ENCODE measurements around the gene WDPCP.

WDPCP gene

DNA sequence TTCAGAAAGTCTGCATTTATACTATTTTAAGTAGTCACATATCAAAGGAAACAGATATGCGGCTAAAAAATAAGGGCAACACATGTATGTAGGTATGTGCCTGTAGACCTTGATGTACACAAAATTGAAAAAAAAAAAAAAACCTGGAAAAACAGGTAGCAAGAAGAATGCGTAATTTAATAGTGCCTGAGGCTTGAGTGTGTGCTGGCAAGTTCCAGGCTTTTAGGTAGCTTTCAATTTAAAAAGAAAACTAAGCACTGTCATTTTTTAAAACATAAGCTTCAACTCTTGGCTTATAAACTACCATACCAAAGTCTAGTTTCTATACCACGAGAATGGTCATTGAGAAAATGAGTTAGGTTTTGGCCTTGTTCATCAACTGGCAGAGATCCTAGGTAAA, 465.4 kb downstream of the WDPCP start:
- TF ChIP-seq CTCF (IDR thresholded peaks at IDR 0.05; ENCODE audit: poor library complexity, severe bottlenecking), result no peak
- Histone ChIP-seq H3K36me3 (ENCODE audit: low read depth) (no peaks in the 10 kb centered on the region), H3K27me3 (ENCODE audit: insufficient read depth, poor library complexity, severe bottlenecking) (no peaks in the 10 kb centered on the region), H3K9me3 (ENCODE audit: severe bottlenecking) (no peaks in the 10 kb centered on the region), H3K4me1 (ENCODE audit: insufficient read depth, poor library complexity, severe bottlenecking) (peaks cover 7% of the 10 kb centered on the region), H3K4me3 (ENCODE audit: severe bottlenecking) (no peak overlapping the region), H3K27ac (ENCODE audit: poor library complexity, severe bottlenecking) (no peak overlapping the region)
- no peak for DNase-seq (ENCODE audit: low spot score)
- ATAC-seq (ENCODE audit: low read depth), result no peak

- no peaks in the 10 kb centered on the region for H3K9me3 ChIP-seq (ENCODE audit: severe bottlenecking)
- peaks cover 7% of the 10 kb centered on the region for H3K4me1 ChIP-seq (ENCODE audit: insufficient read depth, poor library complexity, severe bottlenecking)
- DNase-seq (ENCODE audit: low spot score) (no peak), ATAC-seq (ENCODE audit: low read depth) (no peak)
- H3K36me3 ChIP-seq (ENCODE audit: low read depth), result no peaks in the 10 kb centered on the region
- no peak overlapping the region for H3K4me3 ChIP-seq (ENCODE audit: severe bottlenecking)
- no peaks in the 10 kb centered on the region for H3K27me3 ChIP-seq (ENCODE audit: insufficient read depth, poor library complexity, severe bottlenecking)
- TF ChIP-seq CTCF (IDR thresholded peaks at IDR 0.05; ENCODE audit: poor library complexity, severe bottlenecking), result no peak
- H3K27ac ChIP-seq (ENCODE audit: poor library complexity, severe bottlenecking), result no peak overlapping the region
Measured at GRCh38 chr2:63121055-63121834, 467.0 kb downstream of the WDPCP start.

DNA sequence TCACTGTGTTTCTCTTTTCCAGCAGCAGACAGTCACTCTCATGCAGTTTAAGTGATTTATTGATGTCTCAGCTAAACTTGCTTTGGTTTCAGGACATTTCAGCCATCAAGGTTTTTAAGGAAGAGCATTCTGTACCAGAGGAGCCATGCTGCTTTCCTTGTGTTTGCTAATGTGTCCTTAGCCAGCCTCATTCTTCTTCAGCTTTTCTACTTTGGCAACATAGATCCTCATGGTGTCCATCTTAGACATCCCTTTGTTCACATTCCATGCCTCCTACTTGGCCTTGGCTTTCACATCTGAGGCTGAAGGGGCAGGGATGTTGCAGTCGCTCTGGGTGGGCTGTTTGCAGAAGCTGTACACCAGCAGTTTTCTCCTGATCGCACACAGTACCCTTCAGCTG, 469.5 kb downstream of the WDPCP start:
- Histone ChIP-seq H3K9me3 (ENCODE audit: severe bottlenecking) (no peaks in the 10 kb centered on the region), H3K27ac (ENCODE audit: poor library complexity, severe bottlenecking) (no peak overlapping the region), H3K27me3 (ENCODE audit: insufficient read depth, poor library complexity, severe bottlenecking) (no peaks in the 10 kb centered on the region), H3K4me1 (ENCODE audit: insufficient read depth, poor library complexity, severe bottlenecking) (peaks cover 4% of the 10 kb centered on the region), H3K36me3 (ENCODE audit: low read depth) (no peaks in the 10 kb centered on the region), H3K4me3 (ENCODE audit: severe bottlenecking) (no peak overlapping the region)
- DNase-seq (ENCODE audit: low spot score), result no peak
- no peak for TF ChIP-seq CTCF (IDR thresholded peaks at IDR 0.05; ENCODE audit: poor library complexity, severe bottlenecking)
- ATAC-seq (ENCODE audit: low read depth), result no peak

DNA sequence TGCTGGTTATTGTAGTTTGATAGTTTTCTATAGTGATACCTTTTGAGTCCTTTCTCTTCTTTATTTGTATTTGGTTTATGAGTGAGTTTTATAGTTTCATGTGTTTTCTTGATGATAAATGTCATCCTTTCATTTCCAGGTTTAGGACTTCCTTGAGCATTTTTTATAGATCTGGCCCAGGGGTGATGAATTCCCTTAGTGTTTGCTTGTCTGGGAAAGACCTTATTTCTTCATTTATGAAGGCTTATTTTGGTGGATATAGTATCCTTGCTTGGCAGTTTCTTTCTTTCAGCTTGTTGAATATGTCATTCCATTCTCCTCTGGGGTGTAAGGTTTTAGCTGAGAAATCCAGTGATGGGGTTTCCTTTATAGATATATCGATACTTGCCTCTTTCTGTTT, 483.8 kb downstream of the WDPCP start:
- no peak for TF ChIP-seq CTCF (IDR thresholded peaks at IDR 0.05; ENCODE audit: poor library complexity, severe bottlenecking)
- ATAC-seq (ENCODE audit: low read depth), result no peak
- no peak for DNase-seq (ENCODE audit: low spot score)

DNA sequence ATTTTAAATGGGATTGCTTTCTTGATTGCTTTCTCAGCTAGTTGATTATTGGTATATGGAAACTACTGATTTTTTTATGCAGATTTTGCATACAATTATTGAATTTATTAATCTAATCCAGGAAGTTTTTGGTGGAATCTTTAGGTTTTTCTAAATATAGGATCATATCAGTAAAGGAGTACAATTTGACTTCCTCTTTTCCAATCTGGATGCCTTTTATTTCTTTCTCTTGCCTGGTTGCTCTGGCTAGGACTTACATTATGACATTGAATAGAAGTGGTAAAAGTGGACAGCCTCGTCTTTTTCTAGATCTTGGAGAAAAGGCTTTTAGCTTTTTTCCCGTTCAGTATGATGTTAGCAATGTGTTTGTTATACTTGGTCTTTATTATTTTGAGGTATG, 486.3 kb downstream of the WDPCP start:
- ATAC-seq (ENCODE audit: low read depth) (no peak), DNase-seq (ENCODE audit: low spot score) (no peak)
- H3K4me3 ChIP-seq (ENCODE audit: severe bottlenecking), result no peak overlapping the region
- H3K9me3 ChIP-seq (ENCODE audit: severe bottlenecking), result peaks cover 6% of the 10 kb centered on the region
- no peaks in the 10 kb centered on the region for H3K36me3 ChIP-seq (ENCODE audit: low read depth)
- H3K27ac ChIP-seq (ENCODE audit: poor library complexity, severe bottlenecking), result no peak overlapping the region
- no peaks in the 10 kb centered on the region for H3K4me1 ChIP-seq (ENCODE audit: insufficient read depth, poor library complexity, severe bottlenecking)
- TF ChIP-seq CTCF (IDR thresholded peaks at IDR 0.05; ENCODE audit: poor library complexity, severe bottlenecking), result no peak
- H3K27me3 ChIP-seq (ENCODE audit: insufficient read depth, poor library complexity, severe bottlenecking), result no peaks in the 10 kb centered on the region

More for the DNA sequence above, 483.8 kb downstream of the WDPCP start:
- Histone ChIP-seq H3K27me3 (ENCODE audit: insufficient read depth, poor library complexity, severe bottlenecking) (no peaks in the 10 kb centered on the region), H3K4me1 (ENCODE audit: insufficient read depth, poor library complexity, severe bottlenecking) (no peaks in the 10 kb centered on the region), H3K27ac (ENCODE audit: poor library complexity, severe bottlenecking) (no peak overlapping the region), H3K36me3 (ENCODE audit: low read depth) (no peaks in the 10 kb centered on the region), H3K9me3 (ENCODE audit: severe bottlenecking) (peaks cover 6% of the 10 kb centered on the region), H3K4me3 (ENCODE audit: severe bottlenecking) (no peak overlapping the region)

All from RWPE2 (cell line).